ENCODE measurements around the gene CADPS2.

The CADPS2 gene

DNA sequence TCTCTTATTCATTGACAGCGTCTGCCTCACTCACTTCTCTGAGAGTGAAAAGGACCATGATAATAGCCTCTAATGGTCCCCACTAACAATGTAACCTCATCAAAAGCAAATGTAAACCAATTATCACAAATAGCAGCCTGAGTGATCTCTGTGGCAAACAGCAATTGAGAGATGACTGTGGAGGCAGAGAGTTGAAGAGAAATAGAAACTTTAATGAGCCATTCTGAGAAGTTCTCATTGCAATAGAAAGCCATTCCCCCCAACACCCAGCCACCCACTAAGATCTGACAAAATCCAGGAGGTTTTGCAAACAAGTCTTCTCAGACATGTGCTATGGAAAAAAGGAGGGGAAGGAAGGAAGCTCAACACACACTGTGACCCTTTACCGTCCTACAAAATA lies 139.3 kb downstream of the CADPS2 start:
- no peak for DNase-seq (ENCODE audit: low spot score)
- in situ Hi-C loops (cut with MboI; ENCODE audit: low pct_unique_long_range_greater_than_20kb, low sequenced_read_pairs, unreplicated experiment) = no loop called here
- TF ChIP-seq, protein P1, sequence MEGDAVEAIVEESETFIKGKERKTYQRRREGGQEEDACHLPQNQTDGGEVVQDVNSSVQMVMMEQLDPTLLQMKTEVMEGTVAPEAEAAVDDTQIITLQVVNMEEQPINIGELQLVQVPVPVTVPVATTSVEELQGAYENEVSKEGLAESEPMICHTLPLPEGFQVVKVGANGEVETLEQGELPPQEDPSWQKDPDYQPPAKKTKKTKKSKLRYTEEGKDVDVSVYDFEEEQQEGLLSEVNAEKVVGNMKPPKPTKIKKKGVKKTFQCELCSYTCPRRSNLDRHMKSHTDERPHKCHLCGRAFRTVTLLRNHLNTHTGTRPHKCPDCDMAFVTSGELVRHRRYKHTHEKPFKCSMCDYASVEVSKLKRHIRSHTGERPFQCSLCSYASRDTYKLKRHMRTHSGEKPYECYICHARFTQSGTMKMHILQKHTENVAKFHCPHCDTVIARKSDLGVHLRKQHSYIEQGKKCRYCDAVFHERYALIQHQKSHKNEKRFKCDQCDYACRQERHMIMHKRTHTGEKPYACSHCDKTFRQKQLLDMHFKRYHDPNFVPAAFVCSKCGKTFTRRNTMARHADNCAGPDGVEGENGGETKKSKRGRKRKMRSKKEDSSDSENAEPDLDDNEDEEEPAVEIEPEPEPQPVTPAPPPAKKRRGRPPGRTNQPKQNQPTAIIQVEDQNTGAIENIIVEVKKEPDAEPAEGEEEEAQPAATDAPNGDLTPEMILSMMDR (IDR thresholded peaks at IDR 0.05; ENCODE audit: extremely low read depth, insufficient read depth, missing control alignments) = no peak

DNA sequence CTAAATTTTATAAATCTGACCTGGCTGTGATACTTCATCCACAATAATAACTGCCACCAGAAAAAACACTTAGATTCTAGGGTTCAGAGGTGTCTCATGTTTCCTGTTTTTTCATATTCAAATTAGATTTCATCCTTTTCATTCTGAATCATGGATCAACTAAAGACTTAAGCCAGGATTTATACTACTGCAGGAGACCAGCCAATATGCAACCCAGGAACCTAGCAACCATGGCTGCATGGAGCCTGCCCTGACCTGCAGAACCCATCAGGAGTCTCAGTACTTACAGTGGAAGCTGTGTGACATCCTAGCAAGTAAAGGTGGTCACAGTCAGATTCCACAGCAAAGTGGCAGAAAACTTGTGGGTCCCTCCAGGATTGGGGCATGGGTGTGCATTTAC lies 143.0 kb downstream of the CADPS2 start:
- TF ChIP-seq, protein P1 (IDR thresholded peaks at IDR 0.05; ENCODE audit: extremely low read depth, insufficient read depth, missing control alignments) = no peak
- in situ Hi-C loops (cut with MboI; ENCODE audit: low pct_unique_long_range_greater_than_20kb, low sequenced_read_pairs, unreplicated experiment) = no loop called here
- no peak for DNase-seq (ENCODE audit: low spot score)

DNA sequence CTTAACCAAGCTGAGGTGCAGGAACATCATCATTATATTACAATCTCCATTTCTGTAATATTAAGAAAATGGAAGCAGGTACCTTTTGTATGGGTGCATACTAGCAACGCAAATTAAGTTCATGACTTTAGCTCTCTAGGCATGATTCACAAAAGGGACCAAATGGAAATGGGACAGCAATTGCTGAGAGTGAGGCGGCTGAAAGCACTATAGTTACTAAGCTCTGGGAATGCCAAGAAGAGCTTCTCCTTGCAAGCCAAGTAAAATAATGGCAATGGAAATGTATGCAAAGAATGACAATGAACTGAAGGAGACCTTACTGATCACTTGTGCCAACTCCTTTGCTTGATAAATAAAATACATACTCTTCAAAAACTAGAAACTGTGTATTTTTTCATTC lies 147.3 kb downstream of the CADPS2 start:
- in situ Hi-C loops (cut with MboI; ENCODE audit: low pct_unique_long_range_greater_than_20kb, low sequenced_read_pairs, unreplicated experiment) = no loop called here
- no peak for DNase-seq (ENCODE audit: low spot score)
- TF ChIP-seq, protein P1 (IDR thresholded peaks at IDR 0.05; ENCODE audit: extremely low read depth, insufficient read depth, missing control alignments) = no peak

DNA sequence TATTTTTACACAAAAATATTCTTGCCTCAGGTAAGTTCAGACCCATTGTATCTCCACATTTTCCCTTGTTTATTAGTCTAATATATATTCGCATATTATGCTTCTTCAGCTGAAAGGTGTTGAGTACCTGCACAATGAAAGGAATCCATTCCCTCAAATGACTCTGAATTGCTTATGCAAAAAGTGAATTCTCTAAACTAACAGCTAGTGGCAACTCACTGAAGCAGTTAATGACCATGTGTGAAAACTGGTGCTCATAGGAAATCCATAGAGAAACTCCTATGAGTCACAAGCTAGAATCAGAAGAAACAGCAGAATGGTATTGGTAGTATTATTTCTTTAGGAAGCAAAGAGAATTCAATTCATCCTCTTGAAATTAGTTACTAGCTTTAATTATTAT lies 150.1 kb downstream of the CADPS2 start:
- DNase-seq (ENCODE audit: low spot score) = no peak
- TF ChIP-seq, protein P1 (IDR thresholded peaks at IDR 0.05; ENCODE audit: extremely low read depth, insufficient read depth, missing control alignments) = no peak
- in situ Hi-C loops (cut with MboI; ENCODE audit: low pct_unique_long_range_greater_than_20kb, low sequenced_read_pairs, unreplicated experiment) = no loop called here

DNA sequence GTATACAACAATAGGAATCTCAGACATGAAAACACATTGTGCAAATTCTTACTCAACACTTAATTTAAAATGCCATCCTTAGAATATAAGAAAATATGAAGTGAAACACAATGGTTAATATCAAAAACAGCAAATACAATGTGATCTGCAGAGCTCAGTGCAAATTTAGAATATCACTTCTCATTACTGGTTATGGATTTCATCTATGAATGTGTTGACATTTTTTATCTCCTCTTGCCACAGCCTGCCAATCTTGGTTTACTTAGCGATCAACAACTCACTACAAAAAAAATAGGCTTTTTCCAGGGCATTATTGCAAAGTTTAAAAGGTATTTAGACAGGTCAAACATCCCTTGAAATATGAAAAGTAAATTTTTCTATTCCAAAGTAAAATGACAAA lies 158.5 kb downstream of the CADPS2 start:
- DNase-seq (ENCODE audit: low spot score) = no peak
- in situ Hi-C loops (cut with MboI; ENCODE audit: low pct_unique_long_range_greater_than_20kb, low sequenced_read_pairs, unreplicated experiment) = no loop called here
- TF ChIP-seq, protein P1 (IDR thresholded peaks at IDR 0.05; ENCODE audit: extremely low read depth, insufficient read depth, missing control alignments) = no peak

DNA sequence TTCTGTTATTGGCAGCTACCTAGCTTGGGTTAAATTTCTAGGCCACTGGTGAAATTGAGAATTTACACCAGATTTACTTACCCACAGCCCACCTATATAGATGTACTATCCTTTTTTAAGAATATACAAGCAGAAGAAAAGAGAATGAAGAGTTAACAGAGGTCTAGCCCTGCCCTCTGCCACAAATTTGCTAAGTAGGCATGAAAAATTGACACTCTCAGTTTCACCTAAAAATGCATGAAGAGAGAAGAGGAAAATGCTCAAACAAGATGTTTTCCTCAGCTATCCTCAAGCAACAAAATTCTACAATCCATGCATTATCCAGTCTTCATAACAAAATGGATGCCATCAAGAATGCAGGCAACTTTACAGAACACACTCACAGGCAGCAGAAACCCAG lies 158.9 kb downstream of the CADPS2 start:
- TF ChIP-seq, protein P1 (IDR thresholded peaks at IDR 0.05; ENCODE audit: extremely low read depth, insufficient read depth, missing control alignments) = no peak
- no peak for DNase-seq (ENCODE audit: low spot score)
- in situ Hi-C loops (cut with MboI; ENCODE audit: low pct_unique_long_range_greater_than_20kb, low sequenced_read_pairs, unreplicated experiment) = no loop called here

DNA sequence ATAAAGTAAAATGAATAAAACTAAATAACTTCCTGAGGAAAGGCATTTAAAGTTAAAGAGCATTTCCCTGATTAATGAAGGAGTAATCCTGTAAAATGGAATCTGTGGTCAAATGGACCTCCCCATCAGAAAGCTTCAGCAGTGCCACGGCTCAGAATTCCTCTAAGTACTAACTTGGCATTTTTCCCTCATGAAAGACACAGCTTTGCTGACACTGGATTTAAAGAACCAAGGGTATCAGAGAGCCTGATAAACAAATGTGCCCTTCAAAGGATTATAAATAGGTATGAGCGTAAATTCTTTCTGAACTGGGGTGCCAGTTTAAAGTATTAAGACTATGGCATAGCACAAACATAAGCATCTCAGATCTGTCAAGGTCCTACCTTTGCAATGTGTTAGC lies 159.4 kb downstream of the CADPS2 start:
- in situ Hi-C loops (cut with MboI; ENCODE audit: low pct_unique_long_range_greater_than_20kb, low sequenced_read_pairs, unreplicated experiment) = no loop called here
- TF ChIP-seq, protein P1 (IDR thresholded peaks at IDR 0.05; ENCODE audit: extremely low read depth, insufficient read depth, missing control alignments) = no peak
- DNase-seq (ENCODE audit: low spot score) = no peak
